22Rv1 (cell line): ENCODE data around the gene NCKAP5.

ENCODE experiments used
- H3K27ac ChIP-seq: fragments of 450-650 bp; 2 replicates; pipeline ENCODE4 v1.5.1; 2017
- CTCF ChIP-seq: fragments of 450-650 bp; IDR thresholded peaks from 2 replicates; pipeline ENCODE4 v1.5.1; 2017; ENCODE audit warnings: mild to moderate bottlenecking
- ZFX ChIP-seq: fragments of 450-650 bp; IDR thresholded peaks from 2 replicates; pipeline ENCODE4 v1.6.1; 2017; ENCODE audit warnings: antibody characterized with exemption, borderline replicate concordance

The NCKAP5 gene

GRCh38 chr2:133504566-133505505, 63.4 kb downstream of the NCKAP5 start:
- TF ChIP-seq ZFX (no peak), CTCF (no peak)
- no peak overlapping the region for H3K27ac ChIP-seq

- TF ChIP-seq ZFX = no peak
- no peak for TF ChIP-seq CTCF
- no peak overlapping the region for H3K27ac ChIP-seq
Measured at GRCh38 chr2:133503927-133504326, 64.3 kb downstream of the NCKAP5 start.

GRCh38 chr2:133503323-133503722, 64.9 kb downstream of the NCKAP5 start:
- TF ChIP-seq CTCF = no peak
- TF ChIP-seq ZFX = no peak
- H3K27ac ChIP-seq = no peak overlapping the region

GRCh38 chr2:133502678-133503077, 65.6 kb downstream of the NCKAP5 start:
- no peak overlapping the region for H3K27ac ChIP-seq
- TF ChIP-seq CTCF (no peak), ZFX (no peak)

- TF ChIP-seq CTCF (no peak), ZFX (no peak)
- no peak overlapping the region for H3K27ac ChIP-seq
Measured at GRCh38 chr2:133500917-133501316, 67.3 kb downstream of the NCKAP5 start.

- TF ChIP-seq CTCF = no peak
- no peak for TF ChIP-seq ZFX
- H3K27ac ChIP-seq = no peak overlapping the region
Measured at GRCh38 chr2:133498662-133499585, 69.3 kb downstream of the NCKAP5 start.
